GM06990 (cell line): ENCODE results near the gene ZMYND12.
"Not testable (repeated sequence)": the region's sequence is repeated elsewhere in the genome, so short reads cannot be mapped to it uniquely, and the experiment has no call there.

Experiments
- DNase-seq: peaks from one replicate; pipeline ENCODE4 v3.0.0-alpha.2; 2011; ENCODE audit not compliant: insufficient read length; ENCODE audit errors: extremely low read depth
- H3K27me3 ChIP-seq: replicated peaks from 2 replicates; pipeline ENCODE4 v1.6.0; 2011; ENCODE audit warnings: low read length; ENCODE audit not compliant: control insufficient read depth, insufficient read depth
- H3K36me3 ChIP-seq: 2 replicates; pipeline ENCODE4 v1.5.1; 2011; ENCODE audit warnings: low read length; ENCODE audit not compliant: control insufficient read depth, insufficient read depth
- H3K4me3 ChIP-seq: replicated peaks from 2 replicates; pipeline ENCODE4 v1.5.1; 2011; ENCODE audit warnings: low read depth, mild to moderate bottlenecking, control low read depth, low read length
- CTCF ChIP-seq: IDR thresholded peaks from 2 replicates; pipeline ENCODE4 v1.5.1; 2011; ENCODE audit warnings: low read length, control low read depth, mild to moderate bottlenecking, inconsistent platforms; ENCODE audit not compliant: insufficient read depth, poor library complexity, severe bottlenecking

ZMYND12 gene

GRCh38 chr1:42456010-42456753 is at the start of gene ZMYND12, which contains the start of gene PPCS:
ZMYND12 (minus strand) TSS chr1:42456022; CDS start chr1:42455997, 25 bp downstream.
PPCS (plus strand) TSS chr1:42456543; CDS start chr1:42456566, 23 bp downstream.
- no peak for TF ChIP-seq CTCF
- Histone ChIP-seq H3K4me3 (peak within 1 kb of the TSS; percentile 89), H3K27me3 (no peaks in the 10 kb centered on the region), H3K36me3 (peaks cover 4% of the 10 kb centered on the region)
- peak; percentile 95 for DNase-seq

- Histone ChIP-seq H3K36me3 (no peaks in the 10 kb centered on the region), H3K4me3 (no peak overlapping the region), H3K27me3 (no peaks in the 10 kb centered on the region)
- TF ChIP-seq CTCF = no peak
- no peak for DNase-seq
Observed at GRCh38 chr1:42504535-42505128, 48.8 kb upstream of the ZMYND12 start.

- not testable (repeated sequence) for DNase-seq, H3K36me3 ChIP-seq, H3K27me3 ChIP-seq
Observed at GRCh38 chr1:42502031-42502430, 46.2 kb upstream of the ZMYND12 start.

GRCh38 chr1:42490237-42490636 is 34.4 kb upstream of the ZMYND12 start:
- no peak for TF ChIP-seq CTCF
- H3K4me3 ChIP-seq = no peak overlapping the region
- H3K36me3 ChIP-seq = no peaks in the 10 kb centered on the region
- no peak for DNase-seq
- H3K27me3 ChIP-seq = no peaks in the 10 kb centered on the region

More at GRCh38 chr1:42502031-42502430, 46.2 kb upstream of the ZMYND12 start:
- not testable (repeated sequence) for H3K4me3 ChIP-seq

GRCh38 chr1:42484382-42484781 is 28.6 kb upstream of the ZMYND12 start:
- no peak for TF ChIP-seq CTCF
- H3K4me3 ChIP-seq = no peak overlapping the region
- H3K36me3 ChIP-seq = no peaks in the 10 kb centered on the region
- no peak for DNase-seq
- H3K27me3 ChIP-seq = no peaks in the 10 kb centered on the region

- H3K4me3 ChIP-seq = no peak overlapping the region
- DNase-seq = no peak
- no peak for TF ChIP-seq CTCF
- no peaks in the 10 kb centered on the region for H3K27me3 ChIP-seq
- H3K36me3 ChIP-seq = no peaks in the 10 kb centered on the region
Observed at GRCh38 chr1:42482635-42483153, 26.9 kb upstream of the ZMYND12 start.
